HG02623 (cell line): ENCODE results near the gene THRB.
"Not testable (repeated sequence)": the region's sequence is repeated elsewhere in the genome, so short reads cannot be mapped to it uniquely, and the experiment has no call there.

Experiments used
- ATAC-seq: cut with Tn5 transposase; IDR thresholded peaks from one replicate; pipeline ENCODE4 v1.9.1; 2021; ENCODE audit warnings: moderate library complexity; ENCODE audit not compliant: unreplicated experiment

Gene THRB

GRCh38 chr3:24410860-24411259, 83.8 kb downstream of the THRB start:
- no peak for ATAC-seq

- no peak for ATAC-seq
These were observed 86.5 kb downstream of the THRB start for GRCh38 chr3:24407980-24408680.

- no peak for ATAC-seq
These were observed 87.8 kb downstream of the THRB start for GRCh38 chr3:24406900-24407299.

GRCh38 chr3:24405057-24405456, 89.6 kb downstream of the THRB start:
- no peak for ATAC-seq

GRCh38 chr3:24401811-24402185, 92.9 kb downstream of the THRB start:
- no peak for ATAC-seq

- no peak for ATAC-seq
These were observed 93.4 kb downstream of the THRB start for GRCh38 chr3:24401090-24401810.

- no peak for ATAC-seq
These were observed 94.2 kb downstream of the THRB start for GRCh38 chr3:24400450-24400849.

GRCh38 chr3:24400015-24400414, 94.6 kb downstream of the THRB start:
- no peak for ATAC-seq

- ATAC-seq, result no peak
These were observed 95.0 kb downstream of the THRB start for GRCh38 chr3:24399614-24400013.

GRCh38 chr3:24398712-24399111, 95.9 kb downstream of the THRB start:
- ATAC-seq, result not testable (repeated sequence)

GRCh38 chr3:24396338-24396737, 98.3 kb downstream of the THRB start:
- ATAC-seq, result no peak

GRCh38 chr3:24394754-24395153, 99.9 kb downstream of the THRB start:
- no peak for ATAC-seq

GRCh38 chr3:24393316-24393715, 101.3 kb downstream of the THRB start:
- ATAC-seq, result no peak

- ATAC-seq, result no peak
These were observed 104.2 kb downstream of the THRB start for GRCh38 chr3:24390169-24391130.

- ATAC-seq, result no peak
These were observed 105.3 kb downstream of the THRB start for GRCh38 chr3:24389108-24390090.

GRCh38 chr3:24388611-24389010, 106.0 kb downstream of the THRB start:
- no peak for ATAC-seq

- ATAC-seq, result no peak
These were observed 106.5 kb downstream of the THRB start for GRCh38 chr3:24388159-24388558.

GRCh38 chr3:24387493-24387892, 107.2 kb downstream of the THRB start:
- ATAC-seq, result no peak

- no peak for ATAC-seq
These were observed 107.7 kb downstream of the THRB start for GRCh38 chr3:24387000-24387399.

- no peak for ATAC-seq
These were observed 108.2 kb downstream of the THRB start for GRCh38 chr3:24386458-24386857.
